Bronchial epithelial cell (primary cell): Measurements from ENCODE around the gene PKNOX2. TPM values are rescaled to one million over a fixed set of nuclear protein-coding genes. Genes with fewer than 3 reads are reported as not detected.
A peak's percentile ranks its signal among the peaks of the same experiment; 100 is the strongest.

Experiments
- DNase-seq: peaks from one replicate; pipeline ENCODE4 v3.0.0-alpha.2; 2010; ENCODE audit warnings: low read depth
- FAIRE-seq: peaks from 2 replicates; lab custom pipeline; 2011; peaks lifted over from hg19 to GRCh38; lab: Jason Lieb, UNC
- H3K27me3 ChIP-seq: 2 replicates; pipeline ENCODE4 v1.5.1; 2011; ENCODE audit warnings: low read length; ENCODE audit not compliant: control insufficient read depth, insufficient read depth
- H3K36me3 ChIP-seq: 2 replicates; pipeline ENCODE4 v1.5.1; 2011; ENCODE audit warnings: low read length; ENCODE audit not compliant: control insufficient read depth, insufficient read depth
- H3K4me3 ChIP-seq: 2 replicates; pipeline ENCODE4 v1.5.1; 2011; ENCODE audit warnings: mild to moderate bottlenecking, low read depth, low read length, control low read depth
- total RNA-seq: library from RNA; depleted of rRNA; stranded (reverse); fragments of >200 nt; gene quantifications from 2 replicates; pipeline ENCODE4 v1.2.1, GENCODE V29; 2014
- TF ChIP-seq, protein P1 (sequence below): IDR thresholded peaks from 2 replicates; pipeline ENCODE4 v1.5.1; 2011; ENCODE audit warnings: mild to moderate bottlenecking, moderate library complexity, low read length, control low read depth, inconsistent platforms; ENCODE audit not compliant: insufficient read depth, severe bottlenecking

The PKNOX2 gene
- total RNA-seq, 1 donor from 2014 or later = not detected

DNA sequence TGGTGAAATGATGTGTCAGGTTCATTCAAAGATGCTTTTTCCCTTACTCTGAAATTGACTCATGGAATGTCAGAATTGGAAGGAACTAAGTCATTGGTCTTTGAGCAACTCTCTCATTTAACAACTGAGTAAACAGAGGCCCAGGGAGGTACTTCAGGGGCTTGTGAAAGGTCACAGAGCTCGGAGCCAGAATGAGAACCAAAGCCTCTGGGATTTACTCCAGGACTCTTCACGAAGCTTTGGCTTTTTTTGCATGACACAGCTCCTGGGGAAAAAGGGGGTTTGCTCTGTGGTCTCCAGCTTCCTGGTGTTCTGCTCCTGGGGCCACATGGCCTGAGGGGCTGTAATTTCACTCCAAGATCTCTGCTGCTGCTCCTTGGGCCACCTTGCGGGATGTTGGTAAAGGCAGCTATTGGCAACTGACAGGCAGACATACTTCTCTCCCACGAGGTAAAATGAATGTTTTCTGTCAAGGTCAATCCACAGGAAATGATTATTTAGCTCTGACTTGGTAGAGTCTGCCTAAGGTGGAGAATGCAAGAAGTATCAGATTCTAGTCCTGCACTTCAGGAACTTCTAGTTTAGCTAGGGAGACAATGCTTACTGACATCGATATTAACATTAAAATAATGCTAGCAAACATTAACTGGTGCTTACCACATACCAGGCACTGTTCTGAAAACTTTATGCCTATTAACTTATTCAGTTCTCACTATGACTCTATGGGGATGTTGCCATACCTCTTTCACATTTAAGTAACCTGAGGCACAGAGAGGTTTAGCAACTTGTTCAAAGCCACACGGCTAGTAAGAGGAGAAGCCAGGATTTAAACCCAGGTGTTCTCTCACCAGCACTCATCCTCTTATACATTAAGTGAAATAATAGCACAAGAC, 16.1 kb downstream of the PKNOX2 start:
- Histone ChIP-seq H3K4me3 (no peak overlapping the region), H3K27me3 (peaks cover 3% of the 10 kb centered on the region), H3K36me3 (no peaks in the 10 kb centered on the region)
- DNase-seq (no peak), FAIRE-seq (no peak)
- TF ChIP-seq, protein P1, sequence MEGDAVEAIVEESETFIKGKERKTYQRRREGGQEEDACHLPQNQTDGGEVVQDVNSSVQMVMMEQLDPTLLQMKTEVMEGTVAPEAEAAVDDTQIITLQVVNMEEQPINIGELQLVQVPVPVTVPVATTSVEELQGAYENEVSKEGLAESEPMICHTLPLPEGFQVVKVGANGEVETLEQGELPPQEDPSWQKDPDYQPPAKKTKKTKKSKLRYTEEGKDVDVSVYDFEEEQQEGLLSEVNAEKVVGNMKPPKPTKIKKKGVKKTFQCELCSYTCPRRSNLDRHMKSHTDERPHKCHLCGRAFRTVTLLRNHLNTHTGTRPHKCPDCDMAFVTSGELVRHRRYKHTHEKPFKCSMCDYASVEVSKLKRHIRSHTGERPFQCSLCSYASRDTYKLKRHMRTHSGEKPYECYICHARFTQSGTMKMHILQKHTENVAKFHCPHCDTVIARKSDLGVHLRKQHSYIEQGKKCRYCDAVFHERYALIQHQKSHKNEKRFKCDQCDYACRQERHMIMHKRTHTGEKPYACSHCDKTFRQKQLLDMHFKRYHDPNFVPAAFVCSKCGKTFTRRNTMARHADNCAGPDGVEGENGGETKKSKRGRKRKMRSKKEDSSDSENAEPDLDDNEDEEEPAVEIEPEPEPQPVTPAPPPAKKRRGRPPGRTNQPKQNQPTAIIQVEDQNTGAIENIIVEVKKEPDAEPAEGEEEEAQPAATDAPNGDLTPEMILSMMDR = no peak

DNA sequence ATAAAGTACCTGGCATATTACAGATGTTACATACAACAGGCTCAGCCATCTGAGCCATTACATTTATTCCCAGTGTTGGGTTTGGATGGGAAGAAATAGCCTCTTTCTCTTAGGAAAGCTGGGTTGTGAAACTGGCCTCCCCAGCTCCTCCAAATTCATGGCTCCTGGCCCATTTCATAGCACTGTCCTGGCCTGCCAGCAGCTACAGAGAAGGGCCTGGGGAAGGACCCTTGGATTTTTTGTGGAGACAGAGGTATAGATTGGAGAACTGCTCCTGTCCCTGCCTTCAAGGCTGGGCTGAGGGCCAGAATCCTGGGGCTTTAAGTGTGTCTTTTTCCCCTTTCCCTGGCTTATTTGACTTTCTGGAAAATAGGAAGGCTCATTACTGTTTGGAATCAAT, 18.0 kb downstream of the PKNOX2 start:
- FAIRE-seq = no peak
- H3K27me3 ChIP-seq = no peaks in the 10 kb centered on the region

GRCh38 chr11:125183641-125184040, 19.1 kb downstream of the PKNOX2 start:
- no peak overlapping the region for H3K4me3 ChIP-seq
- DNase-seq (no peak), FAIRE-seq (no peak)
- no peaks in the 10 kb centered on the region for H3K27me3 ChIP-seq
- TF ChIP-seq, protein P1 = no peak
- H3K36me3 ChIP-seq = no peaks in the 10 kb centered on the region

More for the DNA sequence above, 18.0 kb downstream of the PKNOX2 start:
- TF ChIP-seq, protein P1 = no peak
- no peak for DNase-seq
- H3K36me3 ChIP-seq = no peaks in the 10 kb centered on the region
- H3K4me3 ChIP-seq = no peak overlapping the region

- Histone ChIP-seq H3K27me3 (no peaks in the 10 kb centered on the region), H3K4me3 (no peak overlapping the region), H3K36me3 (no peaks in the 10 kb centered on the region)
- TF ChIP-seq, protein P1 = no peak
- peak; percentile 83 for DNase-seq
- no peak for FAIRE-seq
These were observed 23.5 kb downstream of the PKNOX2 start for GRCh38 chr11:125188021-125188420.

DNA sequence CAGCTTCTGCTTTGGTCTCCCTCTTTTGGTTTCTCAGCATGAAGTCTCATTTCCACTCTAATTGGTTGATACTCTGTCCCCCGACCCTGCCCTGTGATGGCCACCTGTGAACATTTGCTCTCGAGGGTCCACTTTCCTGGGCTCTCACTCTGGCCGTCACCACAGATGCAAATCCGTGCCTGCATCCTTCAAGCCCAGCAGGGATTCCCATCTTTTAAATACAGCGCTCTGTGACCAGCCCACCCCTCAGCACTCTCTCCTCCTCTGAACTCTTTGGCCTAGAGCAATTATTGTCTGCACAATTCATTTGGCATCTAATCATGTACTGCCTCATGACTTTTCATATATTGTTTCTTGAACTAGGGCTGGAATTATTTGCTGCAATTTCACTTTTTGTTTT, 26.0 kb downstream of the PKNOX2 start:
- TF ChIP-seq, protein P1 = no peak
- Histone ChIP-seq H3K4me3 (no peak overlapping the region), H3K36me3 (no peaks in the 10 kb centered on the region), H3K27me3 (no peaks in the 10 kb centered on the region)
- DNase-seq = no peak
- no peak for FAIRE-seq
